ENCODE results near the gene AFF3. TPM values are rescaled to one million over a fixed set of nuclear protein-coding genes. Genes with fewer than 3 reads are reported as not detected.

Gene AFF3
- total and polyA plus RNA-seq, 2 experiments from 2014 or later: 12.0 to 12.8 TPM

GRCh38 chr2:99856119-99856518 lies 286.3 kb downstream of the AFF3 start:
- DNase-seq (ENCODE audit: low read depth in 1 of 2, low spot score in 1 of 2): no peak
- no peaks in the 10 kb centered on the region for H3K9me3 ChIP-seq (ENCODE audit: low read depth)
- H3K4me1 ChIP-seq (ENCODE audit: low read depth): peaks cover 6% of the 10 kb centered on the region
- H3K36me3 ChIP-seq: no peaks in the 10 kb centered on the region
- TF ChIP-seq CTCF (IDR thresholded peaks at IDR 0.05; ENCODE audit: low read depth, low read length): no peak
- no peak overlapping the region for H3K4me3 ChIP-seq
- no peak overlapping the region for H3K27ac ChIP-seq
- H3K27me3 ChIP-seq: no peaks in the 10 kb centered on the region

GRCh38 chr2:99854236-99854852 lies 288.0 kb downstream of the AFF3 start:
- Histone ChIP-seq H3K4me1 (ENCODE audit: low read depth) (peaks cover 6% of the 10 kb centered on the region), H3K27ac (no peak overlapping the region), H3K36me3 (no peaks in the 10 kb centered on the region), H3K27me3 (no peaks in the 10 kb centered on the region), H3K9me3 (ENCODE audit: low read depth) (no peaks in the 10 kb centered on the region), H3K4me3 (no peak overlapping the region)
- no peak for DNase-seq (ENCODE audit: low read depth in 1 of 2, low spot score in 1 of 2)
- no peak for TF ChIP-seq CTCF (IDR thresholded peaks at IDR 0.05; ENCODE audit: low read depth, low read length)

- TF ChIP-seq CTCF (IDR thresholded peaks at IDR 0.05; ENCODE audit: low read depth, low read length): no peak
- Histone ChIP-seq H3K9me3 (ENCODE audit: low read depth) (no peaks in the 10 kb centered on the region), H3K27ac (no peak overlapping the region), H3K4me1 (ENCODE audit: low read depth) (peaks cover 6% of the 10 kb centered on the region), H3K36me3 (no peaks in the 10 kb centered on the region), H3K4me3 (no peak overlapping the region), H3K27me3 (no peaks in the 10 kb centered on the region)
- no peak for DNase-seq (ENCODE audit: low read depth in 1 of 2, low spot score in 1 of 2)
These were observed 289.4 kb downstream of the AFF3 start for GRCh38 chr2:99852956-99853355.

GRCh38 chr2:99852376-99852934 lies 289.9 kb downstream of the AFF3 start:
- no peaks in the 10 kb centered on the region for H3K9me3 ChIP-seq (ENCODE audit: low read depth)
- no peaks in the 10 kb centered on the region for H3K36me3 ChIP-seq
- no peaks in the 10 kb centered on the region for H3K27me3 ChIP-seq
- H3K4me1 ChIP-seq (ENCODE audit: low read depth): peaks cover 6% of the 10 kb centered on the region
- no peak overlapping the region for H3K27ac ChIP-seq
- no peak for TF ChIP-seq CTCF (IDR thresholded peaks at IDR 0.05; ENCODE audit: low read depth, low read length)
- H3K4me3 ChIP-seq: no peak overlapping the region
- DNase-seq (ENCODE audit: low read depth in 1 of 2, low spot score in 1 of 2): no peak

- Histone ChIP-seq H3K27ac (no peak overlapping the region), H3K36me3 (no peaks in the 10 kb centered on the region), H3K4me3 (no peak overlapping the region), H3K27me3 (no peaks in the 10 kb centered on the region), H3K9me3 (ENCODE audit: low read depth) (no peaks in the 10 kb centered on the region), H3K4me1 (ENCODE audit: low read depth) (peaks cover 6% of the 10 kb centered on the region)
- no peak for TF ChIP-seq CTCF (IDR thresholded peaks at IDR 0.05; ENCODE audit: low read depth, low read length)
- no peak for DNase-seq (ENCODE audit: low read depth in 1 of 2, low spot score in 1 of 2)
These were observed 290.6 kb downstream of the AFF3 start for GRCh38 chr2:99851811-99852210.

All from cardiac muscle cell (in vitro differentiated cells and primary cell).